ENCODE data around the gene LGALS3.

LGALS3 gene

GRCh38 chr14:55131370-55132137 lies 2.5 kb downstream of the LGALS3 start:
- DNase-seq, result no peak

- no peak for DNase-seq
These were observed 4.4 kb downstream of the LGALS3 start for GRCh38 chr14:55133416-55133815.

GRCh38 chr14:55136241-55136640 lies 7.2 kb downstream of the LGALS3 start:
- no peak for DNase-seq

GRCh38 chr14:55136885-55137786 lies 8.1 kb downstream of the LGALS3 start:
- no peak for DNase-seq

- no peak for DNase-seq
These were observed 9.0 kb downstream of the LGALS3 start for GRCh38 chr14:55138091-55138490.

GRCh38 chr14:55139141-55139540 lies 10.1 kb downstream of the LGALS3 start:
- DNase-seq, result no peak

GRCh38 chr14:55139696-55140509 lies 10.9 kb downstream of the LGALS3 start:
- no peak for DNase-seq

GRCh38 chr14:55141825-55142224 lies 12.8 kb downstream of the LGALS3 start:
- no peak for DNase-seq

- DNase-seq, result no peak
These were observed 13.4 kb downstream of the LGALS3 start for GRCh38 chr14:55142466-55142865.

- DNase-seq, result no peak
These were observed 17.4 kb downstream of the LGALS3 start for GRCh38 chr14:55146425-55146824.

GRCh38 chr14:55151601-55152000 lies 22.5 kb downstream of the LGALS3 start:
- no peak for DNase-seq

- DNase-seq, result no peak
These were observed 23.2 kb downstream of the LGALS3 start for GRCh38 chr14:55152052-55152753.

- no peak for DNase-seq
These were observed 24.9 kb downstream of the LGALS3 start for GRCh38 chr14:55153951-55154350.

GRCh38 chr14:55157080-55157479 lies 28.0 kb downstream of the LGALS3 start:
- no peak for DNase-seq

- DNase-seq, result no peak
These were observed 29.4 kb downstream of the LGALS3 start for GRCh38 chr14:55158412-55158811.

- DNase-seq, result no peak
These were observed 31.9 kb downstream of the LGALS3 start for GRCh38 chr14:55160989-55161388.

GRCh38 chr14:55170526-55170925 lies 41.5 kb downstream of the LGALS3 start:
- no peak for DNase-seq

- DNase-seq, result no peak
These were observed 51.0 kb downstream of the LGALS3 start for GRCh38 chr14:55180006-55180405.

- DNase-seq, result no peak
These were observed 51.4 kb downstream of the LGALS3 start for GRCh38 chr14:55180434-55180833.

- DNase-seq, result no peak
These were observed 59.7 kb downstream of the LGALS3 start for GRCh38 chr14:55188686-55189295.

GRCh38 chr14:55190906-55191202 lies 61.8 kb downstream of the LGALS3 start:
- DNase-seq, result no peak

Measured in 8988T (cell line).